ENCODE measurements around the gene DTNA. TPM values are rescaled to one million over a fixed set of nuclear protein-coding genes. Genes with fewer than 3 reads are reported as not detected.

Gene DTNA
- total RNA-seq, 4 donors from 2014 or later, result 6.7 to 30.5 (median 9.5) TPM

DNA sequence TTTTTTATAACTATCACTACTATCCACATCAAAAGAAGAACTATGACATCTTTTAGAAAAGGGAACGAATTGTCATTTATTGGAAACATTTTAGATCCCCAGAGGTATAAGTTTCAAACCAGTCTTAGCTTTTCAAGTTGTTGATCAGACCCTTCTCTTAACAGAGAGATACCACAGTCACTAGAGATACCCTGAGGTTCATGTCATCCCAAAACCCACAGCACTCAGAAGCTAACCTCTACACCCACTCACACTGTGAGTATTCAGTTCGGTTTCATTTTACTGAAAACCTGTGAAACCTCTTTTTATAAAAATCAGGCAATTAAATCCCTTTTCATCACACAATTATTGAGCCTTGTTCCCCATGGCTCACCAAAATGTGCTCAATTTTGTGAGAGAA lies 156.2 kb downstream of the DTNA start:
- no peaks in the 10 kb centered on the region for H3K9me3 ChIP-seq
- no peaks in the 10 kb centered on the region for H3K36me3 ChIP-seq
- TF ChIP-seq, protein P1, sequence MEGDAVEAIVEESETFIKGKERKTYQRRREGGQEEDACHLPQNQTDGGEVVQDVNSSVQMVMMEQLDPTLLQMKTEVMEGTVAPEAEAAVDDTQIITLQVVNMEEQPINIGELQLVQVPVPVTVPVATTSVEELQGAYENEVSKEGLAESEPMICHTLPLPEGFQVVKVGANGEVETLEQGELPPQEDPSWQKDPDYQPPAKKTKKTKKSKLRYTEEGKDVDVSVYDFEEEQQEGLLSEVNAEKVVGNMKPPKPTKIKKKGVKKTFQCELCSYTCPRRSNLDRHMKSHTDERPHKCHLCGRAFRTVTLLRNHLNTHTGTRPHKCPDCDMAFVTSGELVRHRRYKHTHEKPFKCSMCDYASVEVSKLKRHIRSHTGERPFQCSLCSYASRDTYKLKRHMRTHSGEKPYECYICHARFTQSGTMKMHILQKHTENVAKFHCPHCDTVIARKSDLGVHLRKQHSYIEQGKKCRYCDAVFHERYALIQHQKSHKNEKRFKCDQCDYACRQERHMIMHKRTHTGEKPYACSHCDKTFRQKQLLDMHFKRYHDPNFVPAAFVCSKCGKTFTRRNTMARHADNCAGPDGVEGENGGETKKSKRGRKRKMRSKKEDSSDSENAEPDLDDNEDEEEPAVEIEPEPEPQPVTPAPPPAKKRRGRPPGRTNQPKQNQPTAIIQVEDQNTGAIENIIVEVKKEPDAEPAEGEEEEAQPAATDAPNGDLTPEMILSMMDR (IDR thresholded peaks at IDR 0.05), result no peak
- TF ChIP-seq POLR2A (IDR thresholded peaks at IDR 0.05), result no peak
- peaks cover 0 to 3% (median 0%) of the 10 kb centered on the region in 4 donors for H3K4me1 ChIP-seq
- DNase-seq, result no peak
- H3K27me3 ChIP-seq, result no peaks in the 10 kb centered on the region
- no peak overlapping the region for H3K27ac ChIP-seq
- H3K4me3 ChIP-seq, result no peak overlapping the region

DNA sequence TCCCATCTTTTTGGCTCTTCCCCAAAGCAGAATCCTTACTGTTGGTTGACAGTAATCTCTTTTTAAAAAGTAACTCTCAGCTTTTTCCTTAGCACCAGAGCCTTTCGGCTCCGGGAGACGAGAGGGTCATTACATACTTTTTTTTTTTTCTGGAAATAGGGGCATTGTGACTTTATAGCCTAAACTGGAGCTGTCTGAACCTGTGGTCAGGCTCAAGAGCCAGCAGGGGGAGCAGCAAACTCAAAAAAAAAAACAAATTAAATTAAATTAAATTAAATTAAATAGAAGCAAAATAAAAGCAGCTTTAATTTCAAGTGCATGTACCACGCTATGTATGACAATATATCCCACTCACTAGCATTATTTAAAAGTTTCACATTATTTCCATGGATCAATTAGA lies 156.6 kb downstream of the DTNA start:
- TF ChIP-seq, protein P1 (IDR thresholded peaks at IDR 0.05), result peak in 3 of 6 experiments; percentile 9 to 17 (median 12)
- no peak for TF ChIP-seq POLR2A (IDR thresholded peaks at IDR 0.05)
- Histone ChIP-seq H3K9me3 (no peaks in the 10 kb centered on the region), H3K27ac (no peak overlapping the region), H3K4me1 (peaks cover 0 to 3% (median 0%) of the 10 kb centered on the region in 4 donors), H3K4me3 (no peak overlapping the region), H3K27me3 (no peaks in the 10 kb centered on the region), H3K36me3 (no peaks in the 10 kb centered on the region)
- no peak for DNase-seq

DNA sequence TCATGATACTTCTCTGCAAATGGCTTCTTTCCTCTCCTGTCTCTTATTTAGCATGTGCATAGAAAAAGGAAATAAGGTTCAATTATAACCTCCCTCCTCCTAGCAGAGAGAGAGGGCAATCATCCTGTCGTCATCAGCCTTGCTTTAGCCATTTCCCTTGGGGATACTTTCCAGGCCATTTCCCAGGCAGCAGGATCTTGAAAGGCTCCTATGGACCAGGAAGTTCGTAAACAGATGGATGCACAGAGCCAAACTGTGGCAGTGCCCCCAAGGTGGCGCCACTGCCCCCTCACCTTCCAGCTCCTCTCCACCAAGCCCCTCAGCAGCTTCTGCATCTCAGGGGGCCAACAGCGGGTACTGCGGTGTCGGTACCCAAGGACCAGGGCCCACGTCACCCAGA lies 157.4 kb downstream of the DTNA start:
- Histone ChIP-seq H3K9me3 (no peaks in the 10 kb centered on the region), H3K4me3 (no peak overlapping the region), H3K27ac (no peak overlapping the region), H3K4me1 (peaks cover 0 to 3% (median 0%) of the 10 kb centered on the region in 4 donors), H3K36me3 (no peaks in the 10 kb centered on the region), H3K27me3 (no peaks in the 10 kb centered on the region)
- TF ChIP-seq, protein P1 (IDR thresholded peaks at IDR 0.05), result peak in 1 of 6 experiments; percentile 8
- TF ChIP-seq POLR2A (IDR thresholded peaks at IDR 0.05), result no peak
- no peak for DNase-seq

DNA sequence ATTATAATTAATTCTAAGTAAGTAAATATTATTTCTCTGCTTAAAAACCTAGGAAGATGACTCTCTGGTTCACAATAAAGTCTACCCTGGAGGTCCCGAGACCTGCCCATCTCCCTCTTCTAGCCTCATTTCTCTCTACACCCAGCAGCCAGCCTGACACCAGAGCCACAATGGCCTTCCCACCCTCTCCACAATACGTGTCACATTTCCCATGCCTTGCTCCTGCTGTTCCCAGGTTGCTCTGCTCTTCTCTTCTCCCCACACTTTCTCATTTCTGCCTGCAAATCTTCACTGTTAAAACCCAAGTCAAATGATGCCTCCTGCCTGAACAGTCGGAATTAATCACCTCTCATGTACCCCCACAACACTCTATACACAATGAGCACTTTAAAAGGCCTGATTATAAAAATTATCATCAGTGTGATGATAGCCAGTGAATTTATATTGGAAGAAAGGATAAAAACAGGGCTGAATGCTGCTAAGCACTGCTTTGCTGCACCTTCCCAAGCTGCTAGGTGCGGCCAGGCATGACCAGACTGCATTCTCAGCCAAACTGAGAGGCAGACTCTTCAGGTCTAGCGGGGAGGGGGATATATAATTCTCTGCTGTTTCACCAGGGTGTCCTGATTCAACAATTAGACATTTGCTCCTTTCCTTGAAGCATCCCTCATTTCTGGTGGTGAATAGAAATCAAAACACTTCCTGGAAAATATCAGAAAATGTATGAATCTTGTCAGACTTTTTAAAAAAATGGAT lies 160.6 kb downstream of the DTNA start:
- Histone ChIP-seq H3K36me3 (no peaks in the 10 kb centered on the region), H3K4me3 (no peak overlapping the region), H3K27ac (no peak overlapping the region), H3K4me1 (peaks cover 0 to 3% (median 0%) of the 10 kb centered on the region in 4 donors), H3K27me3 (no peaks in the 10 kb centered on the region), H3K9me3 (no peaks in the 10 kb centered on the region)
- no peak for DNase-seq
- no peak for TF ChIP-seq POLR2A (IDR thresholded peaks at IDR 0.05)
- TF ChIP-seq, protein P1 (IDR thresholded peaks at IDR 0.05), result no peak

- no peak overlapping the region for H3K27ac ChIP-seq
- no peaks in the 10 kb centered on the region for H3K27me3 ChIP-seq
- no peaks in the 10 kb centered on the region for H3K36me3 ChIP-seq
- TF ChIP-seq POLR2A (IDR thresholded peaks at IDR 0.05), result no peak
- TF ChIP-seq, protein P1 (IDR thresholded peaks at IDR 0.05), result no peak
- no peaks in the 10 kb centered on the region for H3K9me3 ChIP-seq
- peaks cover 0 to 3% (median 0%) of the 10 kb centered on the region in 4 donors for H3K4me1 ChIP-seq
- DNase-seq, result no peak
- H3K4me3 ChIP-seq, result no peak overlapping the region
Measured at GRCh38 chr18:34871435-34871834, 161.3 kb downstream of the DTNA start.

All from Peyer's patch (tissue), 4 donors.